AG04449 (cell line): ENCODE measurements around the gene RPL22.

Experiments
- CTCF ChIA-PET: fragments of 350-600 bp; formaldehyde crosslinking; extraction: SDS; loops from one replicate; lab custom pipeline; 2021; ENCODE audit warnings: antibody characterized with exemption; lab: Yijun Ruan, JAX
- POLR2A ChIA-PET: fragments of 400-600, 350-600 bp; formaldehyde crosslinking; extraction: SDS; loops from one replicate; lab custom pipeline; 2020; ENCODE audit warnings: antibody characterized with exemption, inconsistent platforms; lab: Yijun Ruan, JAX
- DNase-seq: peaks from one replicate; pipeline ENCODE4 v3.0.0-alpha.2; 2010; ENCODE audit warnings: low read depth, low spot score
- H3K4me3 ChIP-seq: 2 replicates; pipeline ENCODE4 v1.5.1; 2011; ENCODE audit warnings: low read depth, mild to moderate bottlenecking, control low read depth, low read length
- TF ChIP-seq, protein P1 (sequence below): IDR thresholded peaks from one replicate; pipeline ENCODE4 v1.5.1; 2011; ENCODE audit warnings: mild to moderate bottlenecking, moderate library complexity, low read length, control low read depth, inconsistent platforms; ENCODE audit not compliant: insufficient read depth; ENCODE audit errors: missing control alignments

The RPL22 gene

DNA sequence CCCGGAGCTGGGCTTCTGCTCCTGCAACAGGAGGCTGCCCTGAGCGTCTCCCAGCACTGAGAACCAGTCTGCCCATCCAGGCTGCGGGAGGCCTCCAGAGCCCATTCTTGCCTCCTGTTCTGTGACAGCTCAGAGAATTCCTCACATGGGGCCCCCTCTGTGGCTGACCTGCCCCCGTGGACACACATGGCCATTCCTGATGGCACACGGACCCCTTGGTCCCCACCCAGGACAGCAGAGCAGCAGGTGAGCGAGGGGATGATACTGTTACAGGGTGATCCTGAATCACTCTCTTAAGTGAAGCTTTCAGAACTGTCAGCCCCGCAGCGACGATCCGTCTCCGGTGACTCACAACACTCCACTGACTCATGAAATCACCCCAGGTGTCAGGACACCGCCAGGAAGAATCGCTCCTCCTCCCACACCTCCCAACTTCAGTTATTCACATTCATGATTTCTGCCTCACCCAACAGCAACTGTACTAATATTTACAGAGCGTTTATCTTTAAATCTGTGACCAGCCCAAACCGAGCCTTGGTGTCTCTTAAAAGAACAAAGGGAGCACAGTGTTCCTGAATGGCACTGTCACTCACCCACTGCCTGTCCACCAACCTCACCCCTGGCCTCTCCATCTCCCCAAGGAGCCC, 41.7 kb downstream of the RPL22 start:
- no peak for DNase-seq
- CTCF ChIA-PET, result interaction anchor here (2.0 kb wide), 1 partner anchor 13 kb away, joined by 5 read pairs; no protein-coding TSS in a partner anchor
- no peak overlapping the region for H3K4me3 ChIP-seq
- POLR2A ChIA-PET, result no interaction called here
- TF ChIP-seq, protein P1, sequence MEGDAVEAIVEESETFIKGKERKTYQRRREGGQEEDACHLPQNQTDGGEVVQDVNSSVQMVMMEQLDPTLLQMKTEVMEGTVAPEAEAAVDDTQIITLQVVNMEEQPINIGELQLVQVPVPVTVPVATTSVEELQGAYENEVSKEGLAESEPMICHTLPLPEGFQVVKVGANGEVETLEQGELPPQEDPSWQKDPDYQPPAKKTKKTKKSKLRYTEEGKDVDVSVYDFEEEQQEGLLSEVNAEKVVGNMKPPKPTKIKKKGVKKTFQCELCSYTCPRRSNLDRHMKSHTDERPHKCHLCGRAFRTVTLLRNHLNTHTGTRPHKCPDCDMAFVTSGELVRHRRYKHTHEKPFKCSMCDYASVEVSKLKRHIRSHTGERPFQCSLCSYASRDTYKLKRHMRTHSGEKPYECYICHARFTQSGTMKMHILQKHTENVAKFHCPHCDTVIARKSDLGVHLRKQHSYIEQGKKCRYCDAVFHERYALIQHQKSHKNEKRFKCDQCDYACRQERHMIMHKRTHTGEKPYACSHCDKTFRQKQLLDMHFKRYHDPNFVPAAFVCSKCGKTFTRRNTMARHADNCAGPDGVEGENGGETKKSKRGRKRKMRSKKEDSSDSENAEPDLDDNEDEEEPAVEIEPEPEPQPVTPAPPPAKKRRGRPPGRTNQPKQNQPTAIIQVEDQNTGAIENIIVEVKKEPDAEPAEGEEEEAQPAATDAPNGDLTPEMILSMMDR, result no peak

- ChIA-PET CTCF (no interaction called here), POLR2A (no interaction called here)
- H3K4me3 ChIP-seq, result no peak overlapping the region
- TF ChIP-seq, protein P1, result no peak
- no peak for DNase-seq
These were observed 42.3 kb downstream of the RPL22 start for GRCh38 chr1:6157132-6157527.

GRCh38 chr1:6154525-6155319, 44.7 kb downstream of the RPL22 start:
- CTCF ChIA-PET, result no interaction called here
- POLR2A ChIA-PET, result no interaction called here
- no peak for DNase-seq
- TF ChIP-seq, protein P1, result no peak
- H3K4me3 ChIP-seq, result no peak overlapping the region

DNA sequence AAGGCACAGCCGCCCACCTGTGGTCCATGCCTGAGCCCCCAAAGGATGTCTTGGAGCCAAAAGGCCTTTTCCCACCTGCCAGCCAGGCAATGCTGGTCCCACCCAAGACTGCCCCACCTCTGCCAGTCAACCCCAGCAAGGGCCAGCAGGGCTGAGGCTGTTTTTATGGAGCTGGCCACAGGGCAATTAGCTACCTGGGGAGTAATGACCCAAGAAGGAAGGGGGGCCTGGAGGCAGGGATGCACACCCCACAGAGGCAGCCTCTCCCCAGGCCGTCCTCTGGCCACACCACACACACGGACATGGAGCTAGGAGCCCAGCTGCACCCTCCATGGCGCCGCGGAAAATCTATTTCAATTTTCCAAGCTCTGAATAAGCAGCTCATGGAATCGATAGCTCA, 46.5 kb downstream of the RPL22 start:
- TF ChIP-seq, protein P1, result no peak
- CTCF ChIA-PET, result no interaction called here
- H3K4me3 ChIP-seq, result no peak overlapping the region
- no peak for DNase-seq
- POLR2A ChIA-PET, result no interaction called here

GRCh38 chr1:6152181-6152580, 47.2 kb downstream of the RPL22 start:
- CTCF ChIA-PET, result no interaction called here
- POLR2A ChIA-PET, result no interaction called here
- DNase-seq, result no peak
- TF ChIP-seq, protein P1, result no peak
- no peak overlapping the region for H3K4me3 ChIP-seq

DNA sequence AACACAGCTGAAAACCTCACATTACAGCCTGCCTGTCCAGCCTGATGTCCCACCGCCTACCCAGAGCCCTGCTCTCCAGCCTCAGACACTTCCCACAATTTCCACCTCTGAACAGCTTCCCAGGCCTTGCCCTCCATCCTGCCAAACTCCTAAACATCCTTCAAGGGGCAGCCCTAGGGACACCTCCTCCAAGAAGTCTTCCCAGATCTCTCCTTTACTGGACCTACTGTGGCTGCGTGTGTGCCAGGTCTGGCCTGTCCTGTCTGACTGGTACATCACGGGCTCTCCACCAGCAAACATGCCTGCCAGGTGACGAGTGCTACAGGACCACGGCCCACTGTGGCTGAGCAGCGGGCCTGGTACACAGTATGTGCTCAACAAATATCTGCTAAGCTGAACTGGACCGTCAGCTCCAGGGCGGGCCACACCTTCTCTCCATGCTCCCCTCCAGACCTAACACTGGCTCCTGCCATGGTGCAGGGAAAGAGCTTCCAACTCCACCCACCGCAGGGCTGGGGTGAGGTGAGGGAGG, 48.0 kb downstream of the RPL22 start:
- no peak for DNase-seq
- no peak overlapping the region for H3K4me3 ChIP-seq
- ChIA-PET CTCF (no interaction called here), POLR2A (no interaction called here)
- TF ChIP-seq, protein P1, result no peak
